Brain microvascular endothelial cell (primary cell): ENCODE data around the gene CEACAM3.

Source experiments
- DNase-seq: peaks from one replicate; pipeline ENCODE4 v3.0.0-alpha.2; 2020
- H3K27ac ChIP-seq: fragments of 250-450 bp; sonication (Bioruptor Pico); 2 replicates; pipeline ENCODE4 v1.5.1; 2020; ENCODE audit warnings: mild to moderate bottlenecking, moderate library complexity
- H3K27me3 ChIP-seq: fragments of 250-450 bp; sonication (Bioruptor Pico); replicated peaks from 2 replicates; pipeline ENCODE4 v1.5.1; 2020; ENCODE audit warnings: mild to moderate bottlenecking
- H3K36me3 ChIP-seq: fragments of 250-450 bp; sonication (Bioruptor Pico); replicated peaks from 2 replicates; pipeline ENCODE4 v1.5.1; 2020; ENCODE audit warnings: mild to moderate bottlenecking
- H3K4me3 ChIP-seq: 2 replicates; pipeline ENCODE4 v1.5.1; 2011; ENCODE audit warnings: low read depth, mild to moderate bottlenecking, control low read depth, low read length, moderate library complexity
- CTCF ChIP-seq: IDR thresholded peaks from 2 replicates; pipeline ENCODE4 v1.5.1; 2011; ENCODE audit warnings: low read depth, mild to moderate bottlenecking, moderate library complexity, low read length, control low read depth, inconsistent platforms; ENCODE audit errors: missing control alignments
- in situ Hi-C: cut with HindIII; loops from 2 replicates; pipeline ENCODE4 v1.10.0; 2017; ENCODE audit warnings: low sequenced_read_pairs, low pct_ligation_motif_present

The CEACAM3 gene

GRCh38 chr19:41799444-41800000 is 3.1 kb downstream of the CEACAM3 start:
- Histone ChIP-seq H3K27me3 (no peaks in the 10 kb centered on the region), H3K27ac (no peak overlapping the region), H3K36me3 (no peaks in the 10 kb centered on the region), H3K4me3 (no peak overlapping the region)
- no peak for DNase-seq
- in situ Hi-C loops = no loop called here
- TF ChIP-seq CTCF = no peak

- no peak for TF ChIP-seq CTCF
- no peaks in the 10 kb centered on the region for H3K36me3 ChIP-seq
- H3K4me3 ChIP-seq = no peak overlapping the region
- in situ Hi-C loops = no loop called here
- no peaks in the 10 kb centered on the region for H3K27me3 ChIP-seq
- no peak overlapping the region for H3K27ac ChIP-seq
- no peak for DNase-seq
Measured at GRCh38 chr19:41801031-41801430, 4.6 kb downstream of the CEACAM3 start.

DNA sequence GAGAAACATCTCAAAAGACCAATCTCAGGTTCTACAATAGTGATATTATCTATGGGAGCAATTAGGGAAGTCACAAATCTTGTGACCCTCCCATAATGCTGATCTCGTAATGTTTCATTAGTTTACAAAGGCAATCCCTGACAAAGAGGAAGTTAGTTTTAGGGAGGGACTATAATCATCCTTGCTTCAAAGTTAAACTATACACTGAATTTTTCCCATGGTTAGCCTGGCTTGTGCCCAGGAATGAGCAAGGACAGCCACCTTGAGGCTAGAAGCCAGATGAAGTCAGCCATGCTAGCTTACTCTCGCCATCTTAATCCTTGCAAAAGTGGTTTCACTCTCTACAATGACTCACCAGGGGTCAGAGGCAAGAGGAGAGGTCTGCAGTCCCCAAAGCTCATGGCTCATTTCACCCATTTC is 5.4 kb downstream of the CEACAM3 start:
- H3K27ac ChIP-seq = no peak overlapping the region
- no peaks in the 10 kb centered on the region for H3K36me3 ChIP-seq
- no peaks in the 10 kb centered on the region for H3K27me3 ChIP-seq
- no peak overlapping the region for H3K4me3 ChIP-seq
- no peak for DNase-seq
- in situ Hi-C loops = no loop called here
- no peak for TF ChIP-seq CTCF

GRCh38 chr19:41802770-41803169 is 6.4 kb downstream of the CEACAM3 start:
- H3K36me3 ChIP-seq = no peaks in the 10 kb centered on the region
- no peak overlapping the region for H3K27ac ChIP-seq
- H3K27me3 ChIP-seq = no peaks in the 10 kb centered on the region
- no peak for DNase-seq
- in situ Hi-C loops = no loop called here
- H3K4me3 ChIP-seq = no peak overlapping the region
- no peak for TF ChIP-seq CTCF

DNA sequence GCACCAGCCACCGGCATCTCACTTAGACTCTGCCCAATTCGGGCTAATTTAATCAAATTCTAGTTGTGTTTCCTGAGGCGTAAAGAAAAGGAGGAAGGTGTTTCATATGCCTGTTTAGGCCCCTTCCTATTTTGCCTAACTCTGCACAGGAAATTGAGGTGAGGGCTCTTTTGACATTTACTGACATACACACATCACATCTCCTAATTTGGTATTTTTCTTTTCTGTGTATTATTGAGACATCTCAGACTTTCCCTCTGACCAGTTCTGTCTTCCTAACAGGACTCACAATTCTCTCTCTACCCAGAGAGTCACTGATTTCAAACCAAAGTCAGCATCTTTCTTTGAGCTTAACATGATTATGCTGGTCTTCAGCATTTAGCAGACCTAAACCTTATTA is 7.9 kb downstream of the CEACAM3 start:
- in situ Hi-C loops = no loop called here
- DNase-seq = no peak

More for the DNA sequence above, 7.9 kb downstream of the CEACAM3 start:
- Histone ChIP-seq H3K36me3 (no peaks in the 10 kb centered on the region), H3K4me3 (no peak overlapping the region), H3K27ac (no peak overlapping the region), H3K27me3 (no peaks in the 10 kb centered on the region)
- no peak for TF ChIP-seq CTCF
